PC-9 (cell line): Measurements from ENCODE around the gene PDLIM5.

Source experiments
- CTCF ChIP-seq: fragments of 200-600 bp; sonication (generic); conservative IDR thresholded peaks from 2 replicates; pipeline ENCODE4 v1.6.1; 2017; ENCODE audit warnings: mixed run types, antibody characterized with exemption, mild to moderate bottlenecking, moderate library complexity
- EZH2 ChIP-seq: fragments of 200-600 bp; sonication (generic); IDR thresholded peaks from 2 replicates; pipeline ENCODE4 v1.8.0; 2017; ENCODE audit warnings: antibody characterized with exemption, low read depth

DNA sequence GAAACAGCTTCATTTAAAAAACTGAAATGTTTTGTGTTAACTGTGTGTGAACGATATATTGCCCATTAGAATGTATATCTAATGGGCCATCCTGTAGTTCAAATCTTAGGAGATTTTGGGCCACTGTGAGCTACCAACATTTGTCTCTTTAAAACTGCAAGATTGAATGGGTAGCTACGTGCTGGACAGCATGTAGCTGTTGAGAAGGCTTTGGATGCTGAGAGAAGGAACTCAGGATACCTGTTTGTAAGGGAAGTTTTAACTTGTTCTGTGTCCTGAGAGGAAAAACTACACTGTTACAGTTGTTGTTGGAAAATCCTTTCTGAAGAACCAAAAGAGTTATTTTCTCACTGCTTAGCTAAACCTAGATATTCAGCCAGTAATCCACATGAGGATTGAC, 45.9 kb downstream of the PDLIM5 start:
- TF ChIP-seq EZH2 (no peak), CTCF (no peak)
